Measurements from ENCODE around the gene HLA-DMA.

GRCh38 chr6:32945953-32946352, 6.9 kb downstream of the HLA-DMA start:
- TF ChIP-seq POLR2A (IDR thresholded peaks at IDR 0.05) = no peak
- no peak for TF ChIP-seq EP300 (IDR thresholded peaks at IDR 0.05)
- TF ChIP-seq CTCF (IDR thresholded peaks at IDR 0.05) = no peak
- no peak for TF ChIP-seq POLR2AphosphoS5 (IDR thresholded peaks at IDR 0.05)
